ENCODE measurements around the gene ETV6.
"Not testable (repeated sequence)": the region's sequence is repeated elsewhere in the genome, so short reads cannot be mapped to it uniquely, and the experiment has no call there.

The ETV6 gene

DNA sequence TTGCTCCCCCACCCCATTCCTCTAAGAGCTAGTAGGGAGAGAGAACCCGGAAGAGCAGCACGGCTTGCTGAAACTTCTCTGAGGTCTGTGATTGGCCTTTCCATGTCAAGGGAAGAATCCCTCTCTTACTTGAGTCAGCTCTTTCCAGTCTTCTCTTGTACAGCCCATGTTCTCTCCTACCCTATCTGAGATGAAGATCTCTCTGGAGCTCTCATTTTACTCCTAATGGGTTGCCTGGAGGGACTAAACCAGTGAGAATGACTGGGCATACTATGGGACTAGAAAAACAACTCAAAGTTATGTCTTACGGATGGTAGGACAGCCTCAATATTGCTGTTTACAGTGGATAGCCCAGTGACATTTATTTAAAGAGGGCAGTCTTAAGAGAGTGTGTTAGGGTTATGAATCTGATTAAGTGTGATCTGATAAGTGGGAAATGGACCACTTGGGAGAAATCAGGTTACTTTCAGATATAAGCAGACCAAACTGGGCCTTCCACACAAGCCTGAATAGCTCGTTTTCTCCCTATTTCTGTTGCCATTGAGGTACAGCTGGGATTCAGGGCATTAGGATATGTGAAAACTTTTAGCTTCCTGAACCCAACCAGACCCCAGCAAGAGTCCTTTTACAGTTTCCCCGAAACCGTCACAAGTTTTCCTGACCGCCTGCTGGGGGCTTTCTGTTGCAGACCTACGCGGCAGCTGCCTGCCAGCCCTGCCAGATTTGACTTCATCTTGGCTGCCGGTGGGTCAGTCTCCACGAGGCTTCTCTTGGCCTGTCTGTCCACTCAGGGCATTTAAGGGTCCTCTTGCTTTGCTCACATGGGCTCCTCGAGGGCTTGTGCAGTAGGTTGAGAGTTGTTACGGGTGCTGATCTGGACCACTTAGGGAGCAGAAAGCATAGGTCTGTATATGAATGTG is 16.9 kb downstream of the ETV6 start:
- in situ Hi-C loops (cut with MboI; ENCODE audit: low sequenced_read_pairs) = no loop called here

DNA sequence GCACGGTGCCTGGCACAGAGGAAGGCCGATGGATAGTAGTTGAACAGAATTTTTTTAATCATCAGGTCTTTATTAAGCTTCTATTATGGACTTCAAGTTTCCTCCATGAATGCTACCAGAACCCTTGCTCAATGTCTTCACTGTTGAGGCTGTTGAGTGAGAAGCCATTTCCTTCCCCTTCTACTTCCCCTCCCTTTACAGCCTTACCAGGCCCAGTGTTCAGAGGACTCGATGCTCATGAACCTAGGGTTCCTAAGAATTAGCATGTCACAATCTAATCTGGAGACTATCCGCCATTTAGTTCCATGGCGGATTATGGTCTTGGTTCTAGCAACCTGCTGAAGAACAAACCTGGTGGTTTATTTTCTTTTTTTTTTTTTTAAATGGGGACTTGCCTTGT is 17.7 kb downstream of the ETV6 start:
- in situ Hi-C loops (cut with MboI; ENCODE audit: low sequenced_read_pairs) = no loop called here

DNA sequence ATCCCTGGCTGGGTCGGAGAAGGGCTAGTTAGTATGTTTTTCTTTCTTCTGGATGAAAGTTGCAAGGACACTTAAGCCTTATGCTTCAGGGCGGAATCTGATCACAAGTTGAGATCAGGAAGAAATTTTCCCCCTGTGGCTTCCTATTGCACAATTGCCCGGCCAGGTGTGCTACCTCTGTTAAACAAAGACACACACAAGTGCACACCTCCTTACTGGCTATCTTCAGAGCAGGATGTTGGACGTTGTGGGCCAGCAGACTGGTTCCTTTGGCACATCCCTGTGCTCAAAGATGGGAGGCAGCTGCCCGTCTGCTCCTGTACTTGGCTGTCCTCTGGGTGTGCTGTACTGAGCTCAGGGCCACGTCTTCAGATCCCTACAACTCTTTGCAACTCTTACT is 19.1 kb downstream of the ETV6 start:
- in situ Hi-C loops (cut with MboI; ENCODE audit: low sequenced_read_pairs) = no loop called here

DNA sequence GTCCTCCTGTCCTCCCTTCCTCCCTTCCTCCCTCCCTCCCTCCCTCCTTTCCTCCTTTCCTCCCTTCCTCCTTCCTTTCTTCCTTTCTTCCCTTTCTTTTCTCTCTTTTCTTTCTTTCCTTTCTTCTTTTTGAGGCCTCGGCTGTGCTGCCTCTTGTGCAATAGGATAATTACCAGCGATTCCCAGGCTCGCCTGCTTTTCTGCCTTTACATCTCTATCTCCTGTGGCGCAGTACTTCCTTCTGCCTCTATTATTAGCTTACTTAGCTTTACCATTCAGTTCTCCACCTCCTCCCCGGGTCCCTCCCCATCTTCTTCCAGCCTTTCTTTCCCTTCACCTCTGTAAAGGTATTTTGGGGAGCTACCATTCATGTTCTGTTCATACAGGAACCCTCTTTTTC is 19.9 kb downstream of the ETV6 start:
- in situ Hi-C loops (cut with MboI; ENCODE audit: low sequenced_read_pairs) = no loop called here

DNA sequence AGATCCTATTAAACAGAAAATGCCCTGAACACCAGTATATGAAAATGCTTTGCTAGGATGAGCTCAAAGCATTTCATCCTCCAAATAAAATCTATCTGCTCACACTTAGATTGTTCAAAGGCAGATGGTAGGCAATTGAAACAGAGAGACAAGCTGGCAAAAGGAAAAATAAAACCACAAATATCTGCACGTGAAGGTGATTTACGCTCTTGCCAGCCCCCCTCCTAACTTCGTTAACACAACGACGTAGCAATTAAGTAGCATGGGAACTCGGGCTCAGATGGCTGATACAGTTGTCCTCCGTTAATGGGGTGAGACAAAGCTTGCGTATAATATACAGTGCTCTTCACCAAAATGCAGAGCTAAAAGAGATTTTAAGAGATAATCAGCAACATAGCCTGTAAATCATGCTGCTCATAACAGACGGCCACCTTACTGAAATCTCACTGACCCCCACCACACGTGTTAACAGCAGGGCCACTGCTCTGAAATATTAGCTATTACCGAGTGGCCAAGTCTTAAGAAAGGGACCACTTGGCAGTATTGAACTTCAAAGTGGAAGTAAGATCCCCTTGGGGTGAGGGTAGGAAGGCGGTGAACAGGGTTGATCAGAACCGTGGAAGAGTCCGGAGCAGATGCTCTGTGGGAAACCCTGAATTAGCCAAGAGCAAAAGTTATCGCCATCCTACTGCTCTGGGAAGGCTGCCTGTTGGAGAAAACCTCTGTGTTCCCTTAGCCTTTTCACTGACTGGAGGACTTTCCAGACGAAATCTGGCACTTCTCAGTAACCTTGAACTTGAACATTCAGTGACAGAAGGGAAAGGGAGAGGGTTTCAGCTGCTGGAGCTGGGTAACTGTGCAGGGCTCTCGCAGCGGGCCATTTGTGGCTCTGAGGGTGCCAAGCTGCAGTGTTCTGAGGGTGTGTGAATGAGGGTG is 23.1 kb downstream of the ETV6 start:
- in situ Hi-C loops (cut with MboI; ENCODE audit: low sequenced_read_pairs) = no loop called here

DNA sequence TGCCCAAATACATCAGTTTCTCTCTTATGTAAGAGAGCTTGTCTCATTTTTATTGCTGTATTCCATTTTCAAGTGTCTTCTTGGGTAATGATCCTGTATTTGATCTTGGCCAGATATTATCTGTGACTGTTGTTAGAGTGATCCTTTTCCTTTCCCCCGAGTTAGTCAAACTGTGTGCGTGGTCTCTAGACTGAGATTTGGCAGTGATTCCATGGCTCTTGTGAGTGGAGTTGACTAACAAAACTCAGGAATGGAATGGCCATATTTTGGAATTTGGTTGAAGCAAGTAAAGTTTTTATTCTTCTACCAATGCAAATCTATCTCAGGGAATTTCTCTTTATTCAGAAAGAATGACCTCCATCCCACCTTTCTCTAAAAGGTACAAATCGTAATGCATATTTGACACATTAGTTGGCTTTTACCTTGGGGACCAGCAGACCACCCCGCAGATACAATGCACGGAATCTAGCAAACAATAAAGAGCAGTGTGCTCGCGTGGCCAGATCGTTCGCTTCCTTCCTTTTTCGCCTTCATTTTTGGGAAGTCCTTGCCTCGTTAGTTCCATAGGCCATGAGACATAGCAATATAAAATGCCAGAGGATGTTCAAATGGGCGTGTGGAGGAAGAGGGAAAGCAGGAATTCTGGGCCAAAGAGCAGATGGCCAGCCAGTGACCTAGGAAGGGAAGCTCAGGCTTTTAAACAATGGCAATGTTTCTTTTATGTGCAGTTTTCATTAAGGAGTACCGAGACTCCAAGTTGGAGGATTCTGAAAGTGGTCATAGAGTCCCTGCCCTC is 24.4 kb downstream of the ETV6 start:
- in situ Hi-C loops (cut with MboI; ENCODE audit: low sequenced_read_pairs) = no loop called here

DNA sequence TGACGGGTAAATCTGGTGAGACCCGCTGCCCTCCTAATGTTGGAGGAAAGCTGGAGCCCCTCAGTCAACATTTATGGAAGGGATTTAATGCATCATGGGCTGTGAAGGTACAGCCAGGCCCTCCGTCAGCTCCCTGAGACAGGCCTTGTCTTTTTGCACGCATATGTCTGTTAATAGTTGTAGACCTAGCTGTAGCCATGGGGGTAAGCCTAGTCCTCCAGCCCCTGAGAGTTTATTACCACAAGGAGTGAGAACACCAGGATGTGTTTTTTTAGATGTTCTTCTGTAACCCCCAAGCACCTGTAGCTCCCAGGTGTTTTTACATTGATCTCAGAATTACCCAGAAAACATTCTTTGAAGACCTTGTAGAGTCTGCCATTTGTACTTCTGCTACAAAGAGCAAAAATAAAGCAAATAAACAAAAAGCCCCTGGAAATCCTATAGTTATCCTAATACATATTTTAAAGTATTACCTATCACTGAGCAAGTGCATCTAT is 25.5 kb downstream of the ETV6 start:
- in situ Hi-C loops (cut with MboI; ENCODE audit: low sequenced_read_pairs) = no loop called here

DNA sequence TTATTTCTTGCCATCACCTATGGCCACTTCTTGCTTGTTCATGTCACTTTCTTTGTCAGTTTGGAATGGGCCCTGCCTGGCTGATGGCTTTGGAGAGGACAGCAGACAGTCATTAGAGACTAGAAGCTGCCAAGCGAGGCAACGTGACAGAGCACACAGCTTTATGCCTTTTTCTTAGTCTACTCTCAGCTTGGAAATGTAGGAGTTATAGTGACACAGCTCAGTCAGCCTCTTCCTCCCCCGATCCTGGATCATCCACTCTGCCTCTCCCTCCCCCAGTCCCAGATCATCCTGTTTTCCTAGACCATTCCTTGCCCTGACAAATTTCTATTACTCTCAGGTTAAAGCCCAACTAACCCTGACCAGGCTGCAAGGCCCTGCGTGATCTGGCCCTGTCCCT is 26.6 kb downstream of the ETV6 start:
- in situ Hi-C loops (cut with MboI; ENCODE audit: low sequenced_read_pairs) = no loop called here

DNA sequence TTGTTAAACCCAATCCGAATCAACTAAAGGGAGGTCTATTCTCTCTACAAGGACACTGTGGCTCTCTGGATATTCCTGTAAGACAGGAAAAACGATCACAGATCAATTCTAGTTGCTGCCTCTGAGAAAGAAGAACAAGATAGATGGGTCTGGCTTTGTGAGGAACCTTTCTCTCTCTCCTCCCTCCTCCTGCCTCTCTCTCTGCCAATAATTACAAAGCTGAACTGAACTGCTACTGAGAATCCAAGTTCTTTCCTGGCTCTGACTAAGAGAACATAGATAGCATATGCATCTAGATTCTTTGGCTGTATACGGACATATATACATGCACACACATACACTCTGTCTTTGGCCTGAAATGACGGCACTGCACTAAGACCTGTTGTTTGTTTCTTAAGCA is 27.6 kb downstream of the ETV6 start:
- in situ Hi-C loops (cut with MboI; ENCODE audit: low sequenced_read_pairs) = no loop called here

DNA sequence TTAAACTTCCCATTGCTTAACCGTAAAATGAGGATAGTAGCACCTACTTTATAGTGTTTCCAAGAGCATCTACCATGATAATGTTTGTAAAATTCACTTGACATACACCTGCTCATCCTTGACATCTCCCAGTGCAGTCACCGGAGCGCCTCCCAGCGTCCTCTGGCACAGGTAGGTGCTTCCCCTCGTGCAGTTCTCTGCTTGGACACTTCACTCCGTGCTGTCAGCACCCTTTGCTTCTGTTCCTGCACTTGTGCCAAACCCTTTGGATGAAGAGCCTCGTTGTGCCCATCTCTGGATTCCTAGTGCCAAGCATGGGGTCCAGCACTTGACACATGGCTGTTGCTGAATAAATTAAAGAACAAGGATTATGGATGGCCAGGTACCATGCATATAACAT is 28.3 kb downstream of the ETV6 start:
- in situ Hi-C loops (cut with MboI; ENCODE audit: low sequenced_read_pairs) = no loop called here

DNA sequence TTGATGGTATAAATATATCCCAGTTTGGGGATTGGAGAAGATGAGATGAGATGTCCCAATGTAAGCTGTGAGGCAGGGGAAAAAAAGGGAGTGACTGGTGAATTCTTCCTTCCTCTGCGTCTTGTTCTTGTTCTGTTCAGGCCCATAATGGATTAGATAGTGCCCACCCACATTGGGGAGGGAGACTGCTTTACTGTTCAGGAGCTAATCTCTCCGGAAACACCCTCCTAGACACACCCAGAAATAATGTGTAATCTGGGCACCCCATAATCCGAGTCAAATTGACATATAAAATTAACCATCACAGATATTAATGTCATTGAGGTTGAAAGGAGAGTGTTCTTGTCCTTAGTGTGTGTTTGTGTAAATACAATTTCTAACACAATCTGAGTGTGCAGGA is 29.3 kb downstream of the ETV6 start:
- in situ Hi-C loops (cut with MboI; ENCODE audit: low sequenced_read_pairs) = no loop called here

DNA sequence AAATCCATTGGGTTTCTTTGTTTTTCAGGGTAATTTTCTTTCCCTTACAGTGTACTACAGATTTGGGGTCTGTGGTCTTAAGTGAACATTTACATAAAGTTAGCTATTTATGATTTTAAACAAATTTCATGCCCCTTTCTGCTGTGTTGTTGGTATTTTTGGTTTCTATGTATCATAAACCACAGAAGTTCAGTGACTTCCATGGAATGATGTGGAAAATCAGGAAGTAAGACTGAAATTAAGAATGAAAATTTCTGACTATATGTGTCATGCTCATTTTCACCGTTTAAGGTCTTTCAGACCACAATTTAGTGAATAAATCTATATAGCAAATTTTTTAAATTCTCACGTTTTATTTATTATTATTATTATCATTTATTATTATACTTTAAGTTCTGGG is 31.7 kb downstream of the ETV6 start:
- in situ Hi-C loops (cut with MboI; ENCODE audit: low sequenced_read_pairs) = no loop called here

DNA sequence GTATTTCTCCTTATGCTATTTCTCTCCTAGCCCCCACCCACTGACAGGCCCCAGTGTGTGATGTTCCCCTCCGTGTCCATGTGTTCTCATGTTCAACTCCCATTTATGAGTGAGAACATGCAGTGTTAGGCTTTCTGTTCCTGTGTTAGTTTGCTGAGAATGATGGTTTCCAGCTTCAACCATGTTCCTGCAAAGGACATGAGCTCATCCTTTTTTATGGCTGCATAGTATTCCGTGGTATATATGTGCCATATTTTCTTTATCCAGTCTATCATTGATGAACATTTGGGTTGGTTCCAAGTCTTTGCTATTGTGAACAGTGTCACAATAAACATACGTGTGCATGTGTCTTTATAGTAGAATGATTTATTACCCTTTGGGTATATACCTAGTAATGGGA is 32.2 kb downstream of the ETV6 start:
- in situ Hi-C loops (cut with MboI; ENCODE audit: low sequenced_read_pairs) = not testable (repeated sequence)

DNA sequence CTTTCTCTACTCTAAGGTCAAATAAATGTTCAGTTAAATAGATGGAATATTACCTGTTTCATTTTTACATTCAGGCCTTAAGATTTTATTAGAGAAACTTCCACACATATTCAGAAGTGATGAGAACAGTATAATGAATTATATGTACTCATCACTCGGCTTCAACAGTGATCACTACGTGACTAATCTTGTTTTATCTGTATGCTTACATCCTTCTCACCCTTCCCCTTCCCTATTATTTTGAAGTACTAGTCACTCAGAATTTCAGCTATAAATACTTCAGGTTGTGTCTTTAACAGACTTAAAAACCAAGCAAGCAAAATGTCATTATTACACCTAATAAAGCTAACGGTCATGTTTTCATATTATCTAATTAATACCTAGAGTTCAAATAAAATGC is 34.9 kb downstream of the ETV6 start:
- in situ Hi-C loops (cut with MboI; ENCODE audit: low sequenced_read_pairs) = no loop called here

DNA sequence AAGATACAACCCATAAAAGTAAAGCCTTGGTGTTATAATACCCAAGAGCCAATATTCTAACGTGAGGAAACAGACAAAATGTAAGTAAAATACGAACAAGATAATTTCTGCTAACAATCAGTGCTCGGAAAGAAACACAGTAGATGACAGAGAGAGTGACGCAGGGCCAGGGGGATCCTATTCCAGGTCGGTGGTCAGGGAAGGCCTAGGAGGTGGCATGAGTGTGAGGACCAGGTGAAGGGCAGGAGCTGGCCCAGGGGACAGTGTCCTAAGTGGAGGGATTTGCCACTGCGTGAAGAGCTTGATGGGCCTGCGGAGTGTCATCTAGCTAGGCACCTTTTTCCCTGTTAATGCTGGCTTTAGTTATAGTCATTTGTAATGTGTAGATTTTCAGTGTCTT is 35.3 kb downstream of the ETV6 start:
- in situ Hi-C loops (cut with MboI; ENCODE audit: low sequenced_read_pairs) = no loop called here

DNA sequence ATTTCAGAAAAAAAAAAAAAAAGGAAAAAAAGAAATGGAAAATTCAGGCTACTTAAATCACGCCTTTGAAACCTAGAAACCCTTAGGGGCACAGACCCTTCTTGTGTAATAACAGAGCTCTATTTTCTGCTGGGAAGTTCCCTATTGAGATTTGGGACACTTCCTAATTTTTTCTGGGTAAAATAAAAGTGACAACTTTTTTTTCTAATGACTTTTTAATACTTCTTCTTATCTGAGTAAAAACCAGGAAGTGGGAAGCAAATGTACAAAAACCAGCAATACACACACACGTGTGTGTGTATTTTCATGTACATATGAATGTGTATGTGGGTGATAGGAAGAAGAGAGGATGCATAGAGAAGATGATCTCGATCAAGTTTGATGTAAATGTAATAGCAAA is 35.8 kb downstream of the ETV6 start:
- in situ Hi-C loops (cut with MboI; ENCODE audit: low sequenced_read_pairs) = no loop called here

DNA sequence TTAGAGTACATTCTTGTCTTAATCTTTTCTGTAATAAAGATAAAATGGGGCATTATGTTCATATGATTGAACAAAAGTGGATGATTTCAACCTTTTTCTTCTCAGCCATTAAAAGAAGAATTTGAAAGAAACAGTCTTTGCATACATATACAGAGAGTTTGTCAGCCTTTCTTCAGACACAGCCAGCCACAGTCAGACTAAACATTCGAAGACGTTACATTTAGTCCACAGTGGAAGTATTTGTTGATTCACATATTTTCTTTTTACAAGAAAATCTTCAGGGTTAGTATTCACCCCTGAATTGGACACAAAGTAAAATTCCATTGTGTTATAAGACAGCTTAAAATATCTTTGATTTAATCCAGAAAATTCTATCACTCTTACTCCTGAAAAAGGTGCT is 36.2 kb downstream of the ETV6 start:
- in situ Hi-C loops (cut with MboI; ENCODE audit: low sequenced_read_pairs) = no loop called here

DNA sequence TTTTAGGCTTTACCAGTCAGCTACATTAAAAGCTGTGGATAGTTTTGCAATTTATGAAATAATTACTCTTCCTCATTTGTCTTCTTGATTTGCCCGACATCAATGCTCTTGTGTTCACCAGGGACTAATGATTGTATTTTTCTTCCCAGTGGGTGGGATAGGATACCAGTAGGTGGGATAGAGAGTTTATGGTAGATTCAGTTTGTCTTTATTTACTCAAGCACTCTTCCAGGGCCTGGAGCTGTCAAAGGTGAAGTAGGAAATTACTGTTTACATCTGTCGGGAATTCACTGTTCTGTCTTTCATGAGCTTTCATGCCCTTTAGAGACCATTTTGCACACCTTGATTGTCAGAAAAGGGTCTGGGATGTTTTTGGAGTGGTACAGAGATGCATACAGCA is 36.6 kb downstream of the ETV6 start:
- in situ Hi-C loops (cut with MboI; ENCODE audit: low sequenced_read_pairs) = no loop called here

DNA sequence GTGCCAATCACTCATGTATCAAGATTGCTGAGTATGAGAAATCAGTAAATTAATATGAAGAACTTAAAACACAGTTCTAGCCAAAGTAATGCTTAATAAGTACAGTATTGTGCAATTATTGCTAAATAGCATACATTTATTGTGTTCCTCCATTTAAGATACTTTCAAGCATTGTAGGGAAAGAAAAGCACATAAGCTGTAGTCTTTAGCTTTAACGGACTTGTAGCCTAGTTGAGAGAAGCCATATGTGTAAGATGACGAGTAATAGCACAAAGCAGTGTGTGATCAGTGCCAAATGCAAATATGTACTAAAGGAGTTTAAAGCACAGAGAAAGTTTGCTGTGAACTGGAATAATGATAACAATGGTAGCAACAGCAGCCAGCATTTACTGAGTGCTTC is 38.1 kb downstream of the ETV6 start:
- in situ Hi-C loops (cut with MboI; ENCODE audit: low sequenced_read_pairs) = no loop called here

DNA sequence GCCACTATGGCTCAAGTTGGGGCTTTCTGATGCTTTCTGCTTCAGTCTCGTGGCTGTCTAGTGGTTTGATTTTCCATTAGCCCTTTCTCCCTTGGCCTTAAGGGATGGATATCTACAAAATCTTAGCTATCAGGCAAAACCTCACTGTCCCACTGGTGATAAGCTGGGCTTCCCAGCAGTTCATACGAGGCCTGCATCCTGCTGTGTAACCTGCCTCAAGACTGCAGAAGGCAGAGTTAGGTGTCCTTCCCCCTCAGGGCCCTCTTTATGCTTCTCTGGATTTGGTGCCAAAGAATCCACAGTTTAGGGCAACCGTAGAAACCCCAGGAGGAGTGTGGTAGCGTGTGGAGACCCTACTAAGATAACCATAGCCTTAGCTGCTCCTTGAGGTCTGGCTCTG is 38.9 kb downstream of the ETV6 start:
- in situ Hi-C loops (cut with MboI; ENCODE audit: low sequenced_read_pairs) = no loop called here

DNA sequence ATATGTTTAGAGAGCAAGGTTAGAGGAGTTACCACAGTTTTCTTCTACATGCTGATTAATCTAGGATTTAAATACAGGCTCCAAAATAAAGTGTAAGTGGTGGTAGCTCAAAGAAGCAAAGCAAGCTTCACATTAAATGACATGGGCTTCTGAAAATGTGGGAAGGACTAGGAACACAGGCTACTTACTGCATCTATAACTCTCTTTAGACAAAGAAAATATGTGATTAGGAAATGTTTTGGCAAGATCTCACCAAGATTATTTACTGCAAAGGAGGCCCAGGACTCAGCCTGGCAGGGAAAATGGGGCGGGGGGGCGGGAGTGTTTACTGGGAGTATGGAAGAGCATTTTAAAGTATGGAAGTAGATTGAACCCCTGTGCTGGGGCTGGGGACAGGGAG is 39.4 kb downstream of the ETV6 start:
- in situ Hi-C loops (cut with MboI; ENCODE audit: low sequenced_read_pairs) = no loop called here
